Activated CD4-positive, alpha-beta T cell treated with anti-CD3 and anti-CD28 coated beads, Interleukin-2, amount 50 U/mL, for 24 hours (primary cell): ENCODE results near the gene NADSYN1.
"Not testable (repeated sequence)": the region's sequence is repeated elsewhere in the genome, so short reads cannot be mapped to it uniquely, and the experiment has no call there.

ENCODE experiments used
- DNase-seq, 2 donors: peaks; one replicate each; pipeline ENCODE4 v3.0.0-alpha.2; 2020; ENCODE audit warnings: low read depth in 1 of 2, low spot score in 1 of 2

The NADSYN1 gene

GRCh38 chr11:71453037-71453917, at the start of gene NADSYN1:
NADSYN1 (plus strand) TSS chr11:71453203; CDS start chr11:71453297, 94 bp downstream.
- peak; percentile 82 to 90 for DNase-seq

- DNase-seq, result no peak
Observed at GRCh38 chr11:71404209-71404608, 48.8 kb upstream of the NADSYN1 start.

- DNase-seq, result no peak
Observed at GRCh38 chr11:71406681-71407080, 46.3 kb upstream of the NADSYN1 start.

GRCh38 chr11:71407356-71407755, 45.6 kb upstream of the NADSYN1 start:
- no peak for DNase-seq

- DNase-seq, result no peak
Observed at GRCh38 chr11:71408826-71409225, 44.2 kb upstream of the NADSYN1 start.

GRCh38 chr11:71410363-71410966, 42.5 kb upstream of the NADSYN1 start:
- no peak for DNase-seq

GRCh38 chr11:71414645-71415044, 38.4 kb upstream of the NADSYN1 start:
- DNase-seq, result no peak

- peak in 1 of 2 donors; percentile 22 for DNase-seq
Observed at GRCh38 chr11:71418643-71419042, 34.4 kb upstream of the NADSYN1 start.

GRCh38 chr11:71420455-71421241, 32.4 kb upstream of the NADSYN1 start:
- no peak for DNase-seq

GRCh38 chr11:71421392-71421950, 31.5 kb upstream of the NADSYN1 start:
- no peak for DNase-seq

- not testable (repeated sequence) for DNase-seq
Observed at GRCh38 chr11:71422318-71422717, 30.7 kb upstream of the NADSYN1 start.

GRCh38 chr11:71423181-71423790, 29.7 kb upstream of the NADSYN1 start:
- no peak for DNase-seq

- no peak for DNase-seq
Observed at GRCh38 chr11:71425409-71425808, 27.6 kb upstream of the NADSYN1 start.

- DNase-seq, result no peak
Observed at GRCh38 chr11:71425860-71426259, 27.1 kb upstream of the NADSYN1 start.

GRCh38 chr11:71426413-71426812, 26.6 kb upstream of the NADSYN1 start:
- no peak for DNase-seq

GRCh38 chr11:71428861-71429435, 24.1 kb upstream of the NADSYN1 start:
- no peak for DNase-seq

GRCh38 chr11:71429701-71430100, 23.3 kb upstream of the NADSYN1 start:
- no peak for DNase-seq

- no peak for DNase-seq
Observed at GRCh38 chr11:71430166-71430565, 22.8 kb upstream of the NADSYN1 start.

GRCh38 chr11:71431271-71431670, 21.7 kb upstream of the NADSYN1 start:
- no peak for DNase-seq

GRCh38 chr11:71432761-71433647, 20.0 kb upstream of the NADSYN1 start:
- no peak for DNase-seq
